ENCODE data around the gene HTR3B.

GRCh38 chr11:113949891-113950290 lies 45.3 kb downstream of the HTR3B start:
- TF ChIP-seq SIN3A (IDR thresholded peaks at IDR 0.05; ENCODE audit: borderline replicate concordance, insufficient read depth, low read length): no peak
- no peak for TF ChIP-seq POLR2AphosphoS5 (IDR thresholded peaks at IDR 0.05; ENCODE audit: low read depth, low read length)
- TF ChIP-seq TAF1 (IDR thresholded peaks at IDR 0.05; ENCODE audit: borderline replicate concordance, insufficient read depth, low read length): no peak
- TF ChIP-seq FOXP2 (optimal IDR thresholded peaks at IDR 0.05; ENCODE audit: borderline replicate concordance, extremely low read depth, extremely low read length, insufficient read depth): no peak
- TF ChIP-seq REST (IDR thresholded peaks at IDR 0.05; ENCODE audit: insufficient read depth in 1 of 2, low read depth in 2 of 2, low read length in 2 of 2): no peak
